Activated CD8-positive, alpha-beta memory T cell treated with anti-CD3 and anti-CD28 coated beads, Interleukin-2, amount 10 ng/mL, durations not matched to agents 7 days and 5 days (primary cell): ENCODE measurements around the gene ICAM1. TPM values are rescaled to one million over a fixed set of nuclear protein-coding genes. Genes with fewer than 3 reads are reported as not detected.

Experiments
- ATAC-seq: fragments of 150-1000 bp; cut with Tn5 transposase; one replicate; pipeline ENCODE4 v1.10.0; 2021; ENCODE audit warnings: moderate library complexity
- CTCF ChIA-PET: fragments of 350-600 bp; sonication (Branson Sonifier 250); formaldehyde crosslinking; loops from one replicate; lab custom pipeline; 2021; ENCODE audit warnings: antibody characterized with exemption; lab: Charles Lee
- DNase-seq: peaks from one replicate; pipeline ENCODE4 v3.0.0-alpha.2; 2020
- H3K27ac Mint-ChIP-seq: one replicate; pipeline ENCODE4 v1.8.0; 2021; ENCODE audit warnings: mild to moderate bottlenecking, mixed read lengths
- H3K27me3 Mint-ChIP-seq: one replicate; pipeline ENCODE4 v1.8.0; 2021; ENCODE audit warnings: mixed read lengths
- H3K36me3 Mint-ChIP-seq: one replicate; pipeline ENCODE4 v1.8.0; 2021; ENCODE audit warnings: mild to moderate bottlenecking, mixed read lengths
- H3K4me1 Mint-ChIP-seq: one replicate; pipeline ENCODE4 v1.8.0; 2021; ENCODE audit warnings: mixed read lengths
- H3K4me3 Mint-ChIP-seq: one replicate; pipeline ENCODE4 v1.8.0; 2021; ENCODE audit warnings: mild to moderate bottlenecking, moderate library complexity, mixed read lengths
- H3K9me3 Mint-ChIP-seq: one replicate; pipeline ENCODE4 v1.8.0; 2022; ENCODE audit warnings: low read depth, mixed read lengths
- total RNA-seq, 2 experiments: library from RNA; stranded (reverse); gene quantifications; one replicate each; pipeline ENCODE4 v1.2.3, GENCODE V29; 2021

ICAM1 gene
- total RNA-seq, 2 experiments from 2014 or later: 17.7 to 31.5 TPM

DNA sequence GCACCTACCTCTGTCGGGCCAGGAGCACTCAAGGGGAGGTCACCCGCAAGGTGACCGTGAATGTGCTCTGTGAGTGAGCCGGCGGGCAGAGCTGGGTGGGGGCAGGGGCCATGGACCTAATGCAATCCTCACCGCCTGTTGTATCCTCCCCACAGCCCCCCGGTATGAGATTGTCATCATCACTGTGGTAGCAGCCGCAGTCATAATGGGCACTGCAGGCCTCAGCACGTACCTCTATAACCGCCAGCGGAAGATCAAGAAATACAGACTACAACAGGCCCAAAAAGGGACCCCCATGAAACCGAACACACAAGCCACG, 14.0 kb downstream of the ICAM1 start:
- H3K27ac Mint-ChIP-seq: no peak overlapping the region
- H3K27me3 Mint-ChIP-seq: peaks cover 21% of the 10 kb centered on the region
- no peak overlapping the region for H3K4me3 Mint-ChIP-seq
- CTCF ChIA-PET: interaction anchor here (1.4 to 10.1 kb wide), 3 partner anchors 14 to 104 kb away, joined by 5 to 116 read pairs (median 20); partner anchors contain the start of gene ICAM1
- H3K9me3 Mint-ChIP-seq: no peaks in the 10 kb centered on the region
- no peak for ATAC-seq
- no peak for DNase-seq
- peaks cover 42% of the 10 kb centered on the region for H3K36me3 Mint-ChIP-seq
- peaks cover 54% of the 10 kb centered on the region for H3K4me1 Mint-ChIP-seq

- Mint-ChIP-seq H3K4me3 (no peak overlapping the region), H3K4me1 (peaks cover 54% of the 10 kb centered on the region), H3K36me3 (peaks cover 40% of the 10 kb centered on the region), H3K9me3 (no peaks in the 10 kb centered on the region), H3K27ac (no peak overlapping the region), H3K27me3 (peaks cover 25% of the 10 kb centered on the region)
- CTCF ChIA-PET: interaction anchor here (1.4 to 10.1 kb wide), 4 partner anchors 15 to 104 kb away, joined by 5 to 116 read pairs (median 12); partner anchors contain the start of gene ICAM1
- ATAC-seq (no peak), DNase-seq (no peak)
Observed at GRCh38 chr19:10285393-10285792, 14.5 kb downstream of the ICAM1 start.

DNA sequence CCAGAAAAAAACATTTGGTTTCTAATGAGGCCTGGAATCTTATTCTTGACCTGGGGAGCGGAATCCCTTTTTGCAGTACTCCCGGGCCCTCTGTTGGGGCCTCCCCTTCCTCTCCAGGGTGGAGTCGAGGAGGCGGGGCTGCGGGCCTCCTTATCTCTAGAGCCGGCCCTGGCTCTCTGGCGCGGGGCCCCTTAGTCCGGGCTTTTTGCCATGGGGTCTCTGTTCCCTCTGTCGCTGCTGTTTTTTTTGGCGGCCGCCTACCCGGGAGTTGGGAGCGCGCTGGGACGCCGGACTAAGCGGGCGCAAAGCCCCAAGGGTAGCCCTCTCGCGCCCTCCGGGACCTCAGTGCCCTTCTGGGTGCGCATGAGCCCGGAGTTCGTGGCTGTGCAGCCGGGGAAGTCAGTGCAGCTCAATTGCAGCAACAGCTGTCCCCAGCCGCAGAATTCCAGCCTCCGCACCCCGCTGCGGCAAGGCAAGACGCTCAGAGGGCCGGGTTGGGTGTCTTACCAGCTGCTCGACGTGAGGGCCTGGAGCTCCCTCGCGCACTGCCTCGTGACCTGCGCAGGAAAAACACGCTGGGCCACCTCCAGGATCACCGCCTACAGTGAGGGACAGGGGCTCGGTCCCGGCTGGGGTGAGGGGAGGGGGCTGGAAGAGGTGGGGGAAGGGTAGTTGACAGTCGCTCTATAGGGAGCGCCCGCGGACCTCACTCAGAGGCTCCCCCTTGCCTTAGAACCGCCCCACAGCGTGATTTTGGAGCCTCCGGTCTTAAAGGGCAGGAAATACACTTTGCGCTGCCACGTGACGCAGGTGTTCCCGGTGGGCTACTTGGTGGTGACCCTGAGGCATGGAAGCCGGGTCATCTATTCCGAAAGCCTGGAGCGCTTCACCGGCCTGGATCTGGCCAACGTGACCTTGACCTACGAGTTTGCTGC, 16.1 kb downstream of the ICAM1 start, which contains the start of gene ICAM4:
Gene ICAM4, plus strand, starts transcription at position 153 of the 935 bp plus-strand sequence. Its CDS starts 58 bp downstream, at position 211.
- ATAC-seq (peak; percentile 34), DNase-seq (peak; percentile 68)
- peaks cover 32% of the 10 kb centered on the region for H3K36me3 Mint-ChIP-seq
- peak within 1 kb of the TSS; percentile 56 for H3K27ac Mint-ChIP-seq
- peaks cover 61% of the 10 kb centered on the region for H3K4me1 Mint-ChIP-seq
- no peaks in the 10 kb centered on the region for H3K9me3 Mint-ChIP-seq
- CTCF ChIA-PET: interaction anchor here (0.6 to 10.1 kb wide), 4 partner anchors 16 to 239 kb away, joined by 3 to 116 read pairs (median 12); partner anchors contain the start of gene ICAM1
- H3K4me3 Mint-ChIP-seq: peak within 1 kb of the TSS; percentile 20
- peaks cover 41% of the 10 kb centered on the region for H3K27me3 Mint-ChIP-seq

DNA sequence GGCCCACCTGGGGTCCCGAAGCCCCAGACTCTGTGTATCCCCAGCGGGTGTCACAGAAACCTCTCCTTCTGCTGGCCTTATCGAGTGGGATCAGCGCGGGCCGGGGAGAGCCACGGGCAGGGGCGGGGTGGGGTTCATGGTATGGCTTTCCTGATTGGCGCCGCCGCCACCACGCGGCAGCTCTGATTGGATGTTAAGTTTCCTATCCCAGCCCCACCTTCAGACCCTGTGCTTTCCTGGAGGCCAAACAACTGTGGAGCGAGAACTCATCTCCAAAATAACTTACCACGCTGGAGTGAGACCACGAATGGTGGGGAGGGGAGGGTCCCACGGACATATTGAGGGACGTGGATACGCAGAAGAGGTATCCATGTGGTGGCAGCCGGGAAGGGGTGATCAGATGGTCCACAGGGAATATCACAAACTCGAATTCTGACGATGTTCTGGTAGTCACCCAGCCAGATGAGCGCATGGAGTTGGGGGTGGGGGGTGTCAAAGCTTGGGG, 17.8 kb downstream of the ICAM1 start:
- Mint-ChIP-seq H3K4me1 (peaks cover 73% of the 10 kb centered on the region), H3K4me3 (peak overlapping the region; percentile 68), H3K9me3 (no peaks in the 10 kb centered on the region), H3K27me3 (peaks cover 57% of the 10 kb centered on the region), H3K36me3 (peaks cover 28% of the 10 kb centered on the region), H3K27ac (peak overlapping the region; percentile 49)
- CTCF ChIA-PET: interaction anchor here (0.9 to 10.1 kb wide), 10 partner anchors 9 to 129 kb away, joined by 3 to 116 read pairs (median 4); partner anchors contain the start of gene ICAM1
- ATAC-seq (peak; percentile 8), DNase-seq (peak; percentile 64)

DNA sequence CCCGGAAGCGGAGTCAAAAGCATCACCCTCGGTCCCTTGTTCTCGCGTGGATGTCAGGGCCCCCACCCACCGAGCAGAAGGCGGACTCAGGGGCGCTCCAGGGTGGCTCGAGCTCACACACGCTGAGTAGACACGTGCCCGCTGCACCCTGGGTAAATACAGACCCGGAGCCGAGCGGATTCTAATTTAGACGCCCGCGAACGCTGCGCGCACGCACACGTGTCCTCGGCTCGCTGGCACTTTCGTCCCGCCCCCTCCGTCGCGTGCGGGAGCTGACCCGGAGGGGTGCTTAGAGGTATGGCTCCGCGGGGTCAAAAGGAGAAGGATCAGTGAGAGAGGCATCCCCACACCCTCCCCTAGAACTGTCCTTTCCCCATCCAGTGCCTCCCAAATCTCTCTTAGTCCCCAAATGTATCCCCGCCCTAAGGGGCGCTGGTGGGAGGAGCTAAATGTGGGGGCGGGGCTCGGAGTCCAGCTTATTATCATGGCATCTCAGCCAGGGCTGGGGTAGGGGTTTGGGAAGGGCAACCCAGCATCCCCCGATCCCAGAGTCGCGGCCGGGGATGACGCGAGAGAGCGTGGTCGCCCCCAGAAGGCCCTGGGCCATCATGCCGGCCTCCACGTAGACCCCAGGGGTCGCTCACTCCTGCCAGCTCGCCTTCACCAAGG, 18.4 kb downstream of the ICAM1 start:
- peak overlapping the region; percentile 49 for H3K27ac Mint-ChIP-seq
- peak overlapping the region; percentile 68 for H3K4me3 Mint-ChIP-seq

DNA sequence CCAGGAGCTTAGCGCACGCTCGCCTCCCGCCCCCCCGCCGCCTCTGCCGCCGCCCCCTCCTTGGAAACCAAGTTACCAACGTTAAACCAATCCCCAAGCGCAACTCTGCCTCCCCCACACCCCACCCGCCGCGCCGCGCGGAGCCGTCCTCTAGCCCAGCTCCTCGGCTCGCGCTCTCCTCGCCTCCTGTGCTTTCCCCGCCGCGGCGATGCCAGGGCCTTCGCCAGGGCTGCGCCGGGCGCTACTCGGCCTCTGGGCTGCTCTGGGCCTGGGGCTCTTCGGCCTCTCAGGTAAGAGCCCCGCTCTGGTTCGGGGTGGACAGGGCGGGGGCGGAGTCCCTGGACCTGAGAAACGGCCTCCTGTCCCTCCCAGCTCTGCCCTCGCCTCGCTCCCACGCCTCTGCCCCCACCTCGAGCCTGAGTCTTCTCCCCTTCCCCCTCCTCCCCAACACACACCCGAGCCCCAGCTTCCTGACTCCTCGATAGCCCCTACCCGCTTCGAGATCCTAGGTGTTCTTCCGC, 19.0 kb downstream of the ICAM1 start, which contains the start of gene ICAM5:
Gene ICAM5, plus strand, starts transcription at position 117 of the 521 bp plus-strand sequence. Its CDS starts 92 bp downstream, at position 209.
- Mint-ChIP-seq H3K9me3 (no peaks in the 10 kb centered on the region), H3K4me1 (peaks cover 76% of the 10 kb centered on the region), H3K4me3 (peak within 1 kb of the TSS; percentile 68), H3K27me3 (peaks cover 69% of the 10 kb centered on the region), H3K36me3 (peaks cover 16% of the 10 kb centered on the region), H3K27ac (peak within 1 kb of the TSS; percentile 49)
- ATAC-seq: no peak
- CTCF ChIA-PET: interaction anchor here (1.0 to 10.1 kb wide), 8 partner anchors 9 to 127 kb away, joined by 3 to 116 read pairs (median 7); partner anchors contain the start of gene ICAM1
- DNase-seq: no peak

More for the DNA sequence above, 18.4 kb downstream of the ICAM1 start:
- peaks cover 73% of the 10 kb centered on the region for H3K4me1 Mint-ChIP-seq
- ATAC-seq (peak; percentile 31), DNase-seq (peak; percentile 76)
- peaks cover 63% of the 10 kb centered on the region for H3K27me3 Mint-ChIP-seq
- H3K36me3 Mint-ChIP-seq: peaks cover 22% of the 10 kb centered on the region
- no peaks in the 10 kb centered on the region for H3K9me3 Mint-ChIP-seq
- CTCF ChIA-PET: interaction anchor here (0.9 to 10.1 kb wide), 11 partner anchors 9 to 128 kb away, joined by 3 to 116 read pairs (median 4); partner anchors contain the start of gene ICAM1

- H3K9me3 Mint-ChIP-seq: no peaks in the 10 kb centered on the region
- H3K27ac Mint-ChIP-seq: no peak overlapping the region
- peaks cover 74% of the 10 kb centered on the region for H3K27me3 Mint-ChIP-seq
- ATAC-seq (no peak), DNase-seq (no peak)
- peaks cover 74% of the 10 kb centered on the region for H3K4me1 Mint-ChIP-seq
- H3K4me3 Mint-ChIP-seq: peak overlapping the region; percentile 68
- H3K36me3 Mint-ChIP-seq: peaks cover 11% of the 10 kb centered on the region
- CTCF ChIA-PET: interaction anchor here (1.0 to 10.1 kb wide), 8 partner anchors 9 to 136 kb away, joined by 3 to 116 read pairs (median 8); partner anchors contain the start of gene ICAM1
Observed at GRCh38 chr19:10290357-10290875, 19.5 kb downstream of the ICAM1 start.

- Mint-ChIP-seq H3K4me1 (peaks cover 74% of the 10 kb centered on the region), H3K27me3 (peaks cover 79% of the 10 kb centered on the region), H3K4me3 (peak overlapping the region; percentile 68), H3K27ac (peak overlapping the region; percentile 68), H3K9me3 (no peaks in the 10 kb centered on the region), H3K36me3 (peaks cover 7% of the 10 kb centered on the region)
- peak; percentile 73 for DNase-seq
- peak; percentile 14 for ATAC-seq
- CTCF ChIA-PET: interaction anchor here (1.0 to 10.1 kb wide), 7 partner anchors 10 to 136 kb away, joined by 3 to 116 read pairs (median 6); partner anchors contain the start of genes ICAM1 and TYK2
Observed at GRCh38 chr19:10290876-10291553, 20.1 kb downstream of the ICAM1 start.

GRCh38 chr19:10291554-10292205, 20.8 kb downstream of the ICAM1 start:
- Mint-ChIP-seq H3K27ac (peak overlapping the region; percentile 68), H3K36me3 (peaks cover 2% of the 10 kb centered on the region), H3K4me1 (peaks cover 69% of the 10 kb centered on the region), H3K9me3 (no peaks in the 10 kb centered on the region), H3K4me3 (peak overlapping the region; percentile 68), H3K27me3 (peaks cover 81% of the 10 kb centered on the region)
- CTCF ChIA-PET: interaction anchor here (0.5 to 10.1 kb wide), 9 partner anchors 11 to 135 kb away, joined by 3 to 116 read pairs (median 5); partner anchors contain the start of genes ICAM1 and TYK2
- DNase-seq: no peak
- peak; percentile 2 for ATAC-seq

- Mint-ChIP-seq H3K27ac (peak overlapping the region; percentile 24), H3K9me3 (no peaks in the 10 kb centered on the region), H3K4me3 (peak overlapping the region; percentile 68), H3K4me1 (peaks cover 64% of the 10 kb centered on the region), H3K27me3 (peaks cover 81% of the 10 kb centered on the region), H3K36me3 (peaks cover 2% of the 10 kb centered on the region)
- DNase-seq: peak; percentile 87
- CTCF ChIA-PET: interaction anchor here (0.5 to 10.1 kb wide), 6 partner anchors 12 to 129 kb away, joined by 3 to 116 read pairs (median 4); partner anchors contain the start of genes ICAM1 and TYK2
- peak; percentile 67 for ATAC-seq
Observed at GRCh38 chr19:10292206-10292788, 21.4 kb downstream of the ICAM1 start.
